ENCODE results near the gene SSBP3.

SSBP3 gene

DNA sequence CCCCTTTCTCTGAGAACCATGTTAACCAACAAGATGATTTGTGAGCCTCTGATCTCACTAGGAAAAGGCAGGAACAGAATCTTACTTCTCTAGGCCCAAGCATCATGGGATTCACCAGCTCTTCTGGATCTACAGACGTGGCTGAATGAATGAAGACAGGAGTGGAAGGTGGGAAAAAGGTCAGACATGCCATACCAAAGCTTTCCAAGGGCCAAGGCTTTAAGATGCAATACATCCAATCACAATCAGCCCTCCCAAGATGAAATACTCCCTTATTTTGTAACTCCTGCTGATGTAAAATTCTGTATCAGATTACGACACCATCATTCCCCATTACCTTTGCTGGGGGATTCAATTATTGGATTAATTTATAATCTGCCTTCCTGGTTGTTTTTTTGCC is 80.9 kb downstream of the SSBP3 start:
- DNase-seq (ENCODE audit: insufficient read length, low spot score) (no peak), FAIRE-seq (peak; percentile 72)
- TF ChIP-seq CTCF (IDR thresholded peaks at IDR 0.05; ENCODE audit: insufficient read depth, missing control alignments), result no peak

GRCh38 chr1:54324251-54325140 is 81.7 kb downstream of the SSBP3 start:
- no peak for TF ChIP-seq CTCF (IDR thresholded peaks at IDR 0.05; ENCODE audit: insufficient read depth, missing control alignments)
- DNase-seq (ENCODE audit: insufficient read length, low spot score), result no peak
- no peak for FAIRE-seq

GRCh38 chr1:54323921-54324250 is 82.3 kb downstream of the SSBP3 start:
- DNase-seq (ENCODE audit: insufficient read length, low spot score), result no peak
- TF ChIP-seq CTCF (IDR thresholded peaks at IDR 0.05; ENCODE audit: insufficient read depth, missing control alignments), result no peak
- FAIRE-seq, result peak; percentile 11

- no peak for FAIRE-seq
- DNase-seq (ENCODE audit: insufficient read length, low spot score), result no peak
- TF ChIP-seq CTCF (IDR thresholded peaks at IDR 0.05; ENCODE audit: insufficient read depth, missing control alignments), result peak; percentile 19
These were observed 82.9 kb downstream of the SSBP3 start for GRCh38 chr1:54323324-54323739.

- FAIRE-seq (peak; percentile 93), DNase-seq (ENCODE audit: insufficient read length, low spot score) (no peak)
- TF ChIP-seq CTCF (IDR thresholded peaks at IDR 0.05; ENCODE audit: insufficient read depth, missing control alignments), result peak; percentile 32
These were observed 87.9 kb downstream of the SSBP3 start for GRCh38 chr1:54318246-54318814.

DNA sequence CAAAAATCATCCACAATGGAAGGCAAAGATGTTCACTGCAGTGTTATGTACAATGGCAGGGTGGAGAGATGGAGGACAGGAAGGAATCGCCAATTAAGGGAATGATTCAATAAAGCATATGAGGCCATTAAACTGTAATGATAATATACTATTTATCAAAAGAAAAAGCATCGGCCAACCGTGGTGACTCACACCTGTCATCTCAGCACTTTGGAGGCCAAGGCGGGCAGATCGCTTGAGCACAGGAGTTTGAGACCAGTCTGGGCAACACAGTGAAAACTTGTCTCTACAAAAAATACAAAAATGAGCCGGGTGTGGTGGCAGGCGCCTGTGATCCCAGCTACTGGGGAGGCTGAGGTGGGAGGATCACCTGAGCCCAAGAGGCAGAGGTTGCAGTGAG is 89.1 kb downstream of the SSBP3 start:
- no peak for FAIRE-seq
- TF ChIP-seq CTCF (IDR thresholded peaks at IDR 0.05; ENCODE audit: insufficient read depth, missing control alignments), result no peak

DNA sequence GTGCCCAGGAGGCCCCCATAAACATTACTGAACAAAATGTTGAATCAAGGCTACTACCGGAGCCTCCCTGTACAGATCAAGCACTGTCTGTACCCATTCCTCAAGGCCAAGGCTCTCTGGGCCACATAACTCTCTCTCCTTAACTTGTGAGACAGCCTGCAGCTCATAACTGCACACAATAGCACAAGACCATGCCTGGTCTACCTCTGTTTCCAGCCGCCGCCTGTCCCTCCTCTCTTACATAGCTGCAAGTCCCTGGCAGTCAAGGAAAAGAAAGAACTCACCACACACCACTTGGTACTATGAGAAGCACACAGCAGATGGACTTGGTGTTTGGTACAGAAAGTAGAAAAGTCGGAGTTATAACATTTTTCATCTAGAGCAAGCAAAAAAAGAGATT is 91.1 kb downstream of the SSBP3 start:
- no peak for DNase-seq (ENCODE audit: insufficient read length, low spot score)
- no peak for FAIRE-seq
- no peak for TF ChIP-seq CTCF (IDR thresholded peaks at IDR 0.05; ENCODE audit: insufficient read depth, missing control alignments)

More for the DNA sequence above, 89.1 kb downstream of the SSBP3 start:
- DNase-seq (ENCODE audit: insufficient read length, low spot score), result no peak

All from D721Med (cell line).